ENCODE measurements around the gene ZNF787.

GRCh38 chr19:56125806-56126590 lies 4.9 kb upstream of the ZNF787 start:
- TF ChIP-seq CTCF (conservative IDR thresholded peaks at IDR 0.05; ENCODE audit: low read depth, low read length) (no peak), MAZ (IDR thresholded peaks at IDR 0.05; ENCODE audit: borderline replicate concordance, low read depth, low read length) (no peak), POLR2A (IDR thresholded peaks at IDR 0.05; ENCODE audit: low read depth, low read length) (no peak), USF2 (IDR thresholded peaks at IDR 0.05; ENCODE audit: low read depth, low read length) (no peak), RCOR1 (IDR thresholded peaks at IDR 0.05; ENCODE audit: insufficient replicate concordance, low read length) (no peak), MXI1 (IDR thresholded peaks at IDR 0.05; ENCODE audit: borderline replicate concordance, low read depth, low read length) (no peak), CEBPB (IDR thresholded peaks at IDR 0.05; ENCODE audit: low read depth, low read length) (no peak), RAD21 (IDR thresholded peaks at IDR 0.05; ENCODE audit: low read length) (no peak)

Measured in IMR-90 (cell line).